A172 (cell line): ENCODE measurements around the gene SPPL2B. TPM values are rescaled to one million over a fixed set of nuclear protein-coding genes. Genes with fewer than 3 reads are reported as not detected.

Experiments
- DNase-seq: peaks from one replicate; pipeline ENCODE4 v3.0.0-alpha.2; 2015; ENCODE audit warnings: low spot score
- total RNA-seq: library from RNA; depleted of rRNA; stranded (reverse); fragments of >200 nt; shearing (Covaris generic); gene quantifications from 2 replicates; pipeline ENCODE4 v1.2.3, GENCODE V29; 2014

SPPL2B gene
- total RNA-seq, 1 experiment from 2014 or later: 60.7 TPM

DNA sequence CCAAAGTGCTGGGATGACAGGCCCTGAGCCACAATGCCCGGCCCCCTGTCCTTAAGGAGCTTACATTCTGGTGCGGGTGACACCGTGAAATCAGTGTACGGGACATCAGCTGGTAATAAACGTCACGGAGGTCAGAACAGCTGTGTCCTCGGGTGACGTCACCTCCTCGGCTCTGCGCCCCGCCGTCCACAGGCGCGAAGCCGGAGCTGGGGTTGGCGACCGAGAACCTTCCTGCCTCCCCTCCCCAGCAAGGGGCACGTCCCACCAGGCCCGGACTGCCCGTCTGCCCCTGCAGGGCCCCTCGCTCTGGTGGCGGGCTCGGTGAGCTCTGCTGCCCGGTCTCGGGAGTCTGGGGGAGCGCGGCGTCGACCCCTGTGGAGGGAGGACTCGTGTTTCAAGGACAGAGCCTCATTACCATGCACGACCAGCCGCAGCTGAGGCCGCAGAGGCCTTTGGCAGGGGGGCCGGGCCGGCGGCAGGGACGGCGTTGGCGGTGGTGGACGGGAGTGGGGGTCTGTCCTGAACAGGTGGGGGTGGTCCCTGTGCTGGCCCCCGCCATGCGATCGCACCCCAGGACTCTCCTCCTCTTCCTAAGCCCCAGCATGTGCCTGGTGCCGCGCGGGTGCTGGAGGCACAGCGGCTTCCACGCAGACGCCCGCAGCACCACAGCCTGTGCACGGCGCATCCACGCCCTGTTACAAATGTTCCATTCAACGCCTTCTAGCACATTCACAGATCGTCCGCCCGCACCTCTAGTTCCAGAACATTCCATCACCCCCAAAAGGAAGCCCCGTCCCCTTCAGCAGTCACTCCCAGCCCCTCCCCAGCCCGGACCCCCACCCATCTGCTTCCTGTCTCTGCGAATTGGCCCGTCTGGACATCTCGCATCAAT is 25.9 kb upstream of the SPPL2B start:
- no peak for DNase-seq

DNA sequence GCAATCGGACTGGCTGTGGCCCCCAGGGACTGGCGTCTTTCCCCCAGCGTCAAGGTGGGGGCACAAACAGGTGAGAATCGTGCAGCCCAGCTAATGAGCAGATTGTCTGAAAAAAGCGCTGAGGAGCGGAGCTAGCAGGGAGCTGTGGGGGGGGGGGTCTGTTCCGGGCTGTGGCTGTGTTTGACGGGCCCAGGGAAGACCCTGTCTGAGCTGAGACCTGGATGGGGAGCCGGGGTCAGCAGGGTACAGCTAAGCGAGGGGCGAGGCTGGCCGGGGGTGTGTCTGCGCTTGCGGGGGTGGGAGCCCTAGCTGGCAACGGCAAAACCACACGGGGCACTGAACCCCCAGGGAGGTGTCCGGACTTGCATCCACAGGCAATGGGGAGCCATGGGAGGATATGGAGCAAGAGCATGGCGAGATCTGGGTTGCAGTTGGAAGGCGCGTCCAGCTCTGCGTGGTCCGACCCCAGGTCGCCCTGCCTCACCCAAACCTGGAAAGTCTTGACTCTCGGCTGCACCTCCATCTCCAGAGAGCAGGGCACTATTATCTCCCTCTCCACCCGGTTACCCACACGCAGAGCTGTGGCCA is 25.2 kb upstream of the SPPL2B start:
- DNase-seq: no peak

GRCh38 chr19:2305452-2306280 is 22.8 kb upstream of the SPPL2B start:
- no peak for DNase-seq

DNA sequence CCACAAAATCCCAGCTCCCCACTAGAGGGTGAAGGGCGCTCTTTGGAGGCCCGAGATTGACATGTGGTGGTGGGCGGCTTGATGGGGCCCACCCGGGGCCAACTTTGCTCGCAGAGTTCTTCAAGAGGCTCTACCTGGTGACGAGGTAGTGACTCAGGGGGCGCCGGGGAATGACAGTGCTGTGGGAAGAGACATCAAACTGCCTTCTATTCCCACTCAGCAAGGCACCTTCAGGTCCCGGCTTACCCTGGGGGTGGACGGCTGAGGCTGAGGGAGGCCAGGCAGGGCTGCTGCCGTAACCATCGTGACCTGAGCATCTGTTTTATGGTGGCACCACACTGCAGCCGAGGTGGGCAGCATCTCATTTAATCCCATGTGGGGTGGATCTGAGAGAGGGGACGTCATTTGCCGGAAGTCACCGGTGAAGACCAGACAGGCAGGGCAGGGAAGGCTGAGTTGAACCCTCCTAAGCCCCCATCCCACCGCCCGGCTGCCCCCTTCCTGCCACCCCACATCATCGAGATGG is 22.1 kb upstream of the SPPL2B start:
- DNase-seq: no peak

GRCh38 chr19:2306971-2307370 is 21.5 kb upstream of the SPPL2B start:
- no peak for DNase-seq

DNA sequence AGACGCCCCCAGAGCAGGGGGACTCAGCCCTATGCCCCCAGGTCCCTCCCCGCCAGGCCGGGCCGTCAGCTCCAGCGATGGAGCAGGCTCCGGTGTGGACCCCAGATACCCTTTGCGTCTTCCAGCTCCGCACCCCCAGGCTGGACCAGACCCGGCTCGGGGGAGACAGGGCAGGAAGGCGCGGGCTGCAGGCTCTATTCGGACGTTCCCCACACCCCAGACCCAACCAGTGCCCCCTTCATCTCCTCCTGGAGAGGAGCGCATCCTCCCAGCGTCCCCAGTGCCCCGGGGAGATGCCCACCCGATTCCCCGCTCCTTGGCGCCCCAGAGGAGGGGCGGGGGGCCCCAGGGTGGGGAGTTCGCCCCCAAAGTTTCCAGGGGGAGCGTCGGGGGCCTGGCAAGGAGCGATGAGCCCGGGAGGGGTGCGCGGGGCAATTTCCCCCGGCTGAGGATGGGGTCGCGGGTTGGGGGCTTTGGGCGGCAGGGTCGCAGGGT is 20.9 kb upstream of the SPPL2B start:
- DNase-seq: no peak

- DNase-seq: no peak
Measured at GRCh38 chr19:2308114-2308556, 20.3 kb upstream of the SPPL2B start, which contains the start of gene LINGO3. Gene LINGO3, minus strand, starts transcription at chr19:2308154. Its CDS starts 16,378 bp downstream, at chr19:2291776.

DNA sequence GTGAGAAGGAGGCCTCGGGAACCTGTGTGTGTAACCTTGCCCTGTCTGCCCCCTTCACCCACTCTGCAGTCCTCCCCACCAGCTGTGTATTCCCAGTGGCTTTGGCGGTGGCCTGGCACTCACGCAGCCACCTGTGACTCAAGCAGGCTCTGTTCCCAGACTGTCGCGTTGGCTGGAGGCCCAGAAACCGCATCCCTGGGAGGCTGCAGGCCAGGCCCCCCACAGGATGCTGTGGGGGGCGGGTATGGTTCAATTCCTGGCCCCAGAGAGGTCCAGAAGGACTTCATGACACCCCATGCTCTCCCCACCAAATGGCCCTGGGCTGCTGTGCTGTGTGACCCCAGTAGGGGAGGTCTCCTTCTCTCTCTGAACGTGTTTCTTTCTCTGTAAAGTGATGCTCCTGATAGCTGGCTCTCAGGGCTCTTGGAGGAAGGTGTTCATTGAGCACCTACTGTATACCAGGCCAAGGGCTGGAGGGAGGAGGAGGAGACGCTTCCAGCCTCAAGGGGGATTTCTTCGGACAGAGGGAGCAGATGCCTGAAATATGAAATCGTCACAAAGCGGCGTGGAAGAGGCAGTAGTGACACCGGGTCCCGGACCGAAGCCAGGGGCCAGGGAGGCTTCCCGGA is 18.6 kb upstream of the SPPL2B start:
- DNase-seq: peak; percentile 88

GRCh38 chr19:2311093-2311492 is 17.4 kb upstream of the SPPL2B start:
- no peak for DNase-seq

- no peak for DNase-seq
Measured at GRCh38 chr19:2312820-2313501, 15.5 kb upstream of the SPPL2B start.

GRCh38 chr19:2315121-2315817 is 13.2 kb upstream of the SPPL2B start:
- no peak for DNase-seq

DNA sequence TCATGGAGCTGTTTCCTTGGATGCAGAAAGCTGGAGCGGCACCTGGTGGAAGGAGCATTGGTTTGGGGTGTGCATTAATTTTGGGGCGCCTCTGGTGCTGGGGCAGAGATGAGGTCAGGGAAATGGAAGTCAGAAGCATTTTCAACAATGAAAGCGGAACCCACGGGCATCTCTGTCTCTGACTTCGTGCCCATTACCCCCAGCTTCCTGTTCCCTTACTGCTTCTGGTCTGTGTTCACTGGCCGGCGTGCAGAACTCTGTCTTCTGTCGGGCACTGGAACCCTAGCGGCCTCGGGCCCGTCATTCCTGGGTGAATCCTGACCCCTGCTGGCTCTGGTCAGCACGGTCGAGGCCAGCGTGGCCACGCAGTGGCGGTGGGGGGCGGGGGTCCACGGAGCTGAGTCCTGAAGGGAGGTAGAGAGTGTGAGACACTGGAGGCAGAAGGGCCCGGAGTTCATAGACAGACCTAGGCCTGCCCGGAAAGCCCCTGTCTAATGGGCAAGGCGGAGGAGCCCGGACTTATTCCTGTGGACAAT is 12.6 kb upstream of the SPPL2B start:
- DNase-seq: no peak

DNA sequence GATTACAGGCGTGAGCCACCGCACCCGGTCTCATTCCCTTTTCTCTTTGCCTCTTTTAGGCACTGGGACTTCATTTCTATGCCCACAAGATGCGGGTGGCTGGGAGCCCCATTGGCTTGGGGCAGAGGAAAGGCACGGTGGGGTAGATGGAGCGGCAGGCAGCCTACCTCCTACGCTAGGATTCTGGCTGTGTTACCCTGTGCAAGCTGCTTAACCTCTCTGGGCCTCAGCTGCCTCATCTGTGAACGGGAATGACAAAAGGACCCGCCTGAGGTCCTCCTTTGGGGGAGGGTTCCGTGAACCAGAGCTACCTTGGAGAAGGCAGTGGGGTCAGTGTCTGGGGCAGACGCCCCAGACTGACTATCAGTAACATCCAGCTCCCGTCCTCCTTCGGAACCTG is 11.2 kb upstream of the SPPL2B start:
- no peak for DNase-seq

DNA sequence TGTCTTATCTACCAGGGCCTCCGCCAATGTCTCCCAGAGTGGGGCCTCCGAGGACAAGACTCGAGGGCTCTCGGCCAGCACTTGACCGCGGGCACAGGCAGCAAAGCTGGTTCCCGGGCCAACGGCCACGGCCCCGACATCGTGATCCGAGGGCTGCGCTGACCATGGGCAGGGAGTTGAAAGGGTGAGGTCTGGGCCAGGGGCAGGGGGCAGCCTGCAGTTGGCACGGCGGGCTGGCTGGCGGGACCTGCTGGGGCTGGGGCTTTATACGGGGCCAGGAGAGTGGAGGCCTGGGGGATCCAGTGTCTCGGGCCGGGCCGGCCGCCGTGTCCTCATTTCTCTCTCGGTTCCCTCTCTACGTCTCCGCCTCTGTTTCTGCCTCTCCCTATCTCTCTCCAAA is 10.7 kb upstream of the SPPL2B start:
- DNase-seq: no peak

DNA sequence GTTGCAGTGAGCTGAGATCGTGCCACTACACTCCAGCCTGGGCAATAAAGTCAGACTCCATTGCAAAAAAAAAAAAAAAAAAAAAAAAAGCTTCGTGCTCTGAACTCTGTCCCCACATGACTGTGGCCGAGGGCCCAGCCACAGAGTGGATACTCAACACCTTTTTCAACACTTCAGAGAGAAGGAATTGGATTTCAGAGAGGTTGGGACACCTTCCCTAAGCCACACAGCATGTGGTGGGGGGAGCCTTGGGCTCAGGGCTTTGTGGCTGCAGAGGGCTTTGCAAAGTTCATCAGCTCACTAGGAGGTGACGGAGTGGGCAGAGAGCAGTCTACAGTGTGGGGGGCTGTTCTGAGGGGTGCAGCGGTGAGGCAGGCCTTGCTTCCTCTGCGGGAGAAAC is 9.6 kb upstream of the SPPL2B start:
- no peak for DNase-seq

GRCh38 chr19:2319551-2319950 is 8.9 kb upstream of the SPPL2B start:
- no peak for DNase-seq

GRCh38 chr19:2320049-2320448 is 8.4 kb upstream of the SPPL2B start:
- DNase-seq: no peak

GRCh38 chr19:2320939-2321338 is 7.5 kb upstream of the SPPL2B start:
- no peak for DNase-seq

- DNase-seq: no peak
Measured at GRCh38 chr19:2321565-2322283, 6.8 kb upstream of the SPPL2B start.
